H1 (cell line): ENCODE data around the gene SMIM31. TPM values are rescaled to one million over a fixed set of nuclear protein-coding genes. Genes with fewer than 3 reads are reported as not detected.

Experiments used
- CHD7 ChIP-seq: fragments of 300-600 bp; sonication (generic); IDR thresholded peaks from 2 replicates; pipeline ENCODE4 v1.7.1; 2012; ENCODE audit warnings: low read length, moderate library complexity, mild to moderate bottlenecking, inconsistent platforms; ENCODE audit not compliant: insufficient replicate concordance
- CTBP2 ChIP-seq: IDR thresholded peaks from 2 replicates; pipeline ENCODE4 v1.7.0; 2011; ENCODE audit warnings: borderline replicate concordance, mild to moderate bottlenecking, moderate library complexity, mixed read lengths, low read length; ENCODE audit not compliant: insufficient read depth, insufficient read length
- EP300 ChIP-seq, 2 experiments: IDR thresholded peaks; 1 replicate in 1 of 2; 2 replicates in 1 of 2; pipeline ENCODE4 v1.6.1; 2011 to 2012; ENCODE audit warnings: low read depth in 2 of 2, low read length in 2 of 2, mild to moderate bottlenecking in 2 of 2, borderline replicate concordance in 1 of 2, inconsistent platforms in 1 of 2, moderate library complexity in 1 of 2
- GTF2F1 ChIP-seq: IDR thresholded peaks from 2 replicates; pipeline ENCODE4 v1.6.1; 2012; ENCODE audit warnings: low read depth, low read length, improper control_type of control experiment, borderline replicate concordance
- HDAC2 ChIP-seq, 2 experiments: fragments of 300-600 bp in 1 of 2; sonication (generic) in 1 of 2; IDR thresholded peaks; 2 replicates each; pipeline ENCODE4 v1.6.1; 2011 to 2012; ENCODE audit warnings: low read depth in 2 of 2, low read length in 2 of 2, mild to moderate bottlenecking in 2 of 2, moderate library complexity in 2 of 2, borderline replicate concordance in 1 of 2, inconsistent platforms in 1 of 2
- HDAC6 ChIP-seq: IDR thresholded peaks from one replicate; pipeline ENCODE4 v1.7.1; 2012; ENCODE audit warnings: low read depth, mild to moderate bottlenecking, inconsistent platforms, low read length, moderate library complexity
- KDM5A ChIP-seq: fragments of 200-600 bp; IDR thresholded peaks from 2 replicates; pipeline ENCODE4 v1.7.1; 2012; ENCODE audit warnings: mild to moderate bottlenecking, low read length, inconsistent platforms, mixed read lengths
- MAX ChIP-seq: IDR thresholded peaks from 2 replicates; pipeline ENCODE4 v1.6.1; 2012; ENCODE audit warnings: inconsistent platforms
- polyA plus RNA-seq, 7 experiments: library from polyadenylated mRNA; depleted of rRNA in 3 of 7; stranded (reverse) in 5 of 7; unstranded in 2 of 7; fragments of >200 nt in 5 of 7; fragments of 200-250 nt in 2 of 7; gene quantifications; 1 replicate in 5 of 7; 2 replicates in 1 of 7; 4 replicates in 1 of 7; pipeline versions ENCODE4 v1.2.1 to v1.2.3, GENCODE V29; 2011 to 2013; ENCODE audit warnings: missing spikeins in 2 of 7, mixed read lengths in 2 of 7
- total RNA-seq: library from RNA; stranded (reverse); fragmentation: NEBNext Ultra II Directional; extraction: Animal tissue kit (Norgen Biotek cat#: 25700); gene quantifications from 2 replicates; pipeline ENCODE4 v1.2.1, GENCODE V29; 2021

SMIM31 gene
- total and polyA plus RNA-seq, 2 of the 8 experiments (the other 6 are each of a cell fraction or from before 2014, with no cell fraction given) = not detected

- no peak for TF ChIP-seq CHD7
- no peak for TF ChIP-seq HDAC2 (IDR thresholded peaks at IDR 0.05; ENCODE audit: borderline replicate concordance in 1 of 2, low read depth in 2 of 2, low read length in 2 of 2)
- no peak for TF ChIP-seq HDAC6
- no peak for TF ChIP-seq MAX
- no peak for TF ChIP-seq KDM5A
- TF ChIP-seq EP300 (IDR thresholded peaks at IDR 0.05; ENCODE audit: borderline replicate concordance in 1 of 2, low read depth in 2 of 2, low read length in 2 of 2) = no peak
- TF ChIP-seq CTBP2 = no peak
- TF ChIP-seq GTF2F1 = no peak
These were observed 49.8 kb downstream of the SMIM31 start (continued) for GRCh38 chr4:164803702-164804101.
